KOPT-K1 (cell line): ENCODE results near the gene WDSUB1.

Source experiments
- H3K27ac ChIP-seq: fragments of 200-600 bp; sonication (generic); 2 replicates; pipeline ENCODE4 v1.5.1; 2016; ENCODE audit warnings: antibody characterized with exemption, mild to moderate bottlenecking, low read depth, low read length; ENCODE audit not compliant: poor library complexity, severe bottlenecking
- H3K36me3 ChIP-seq: fragments of 200-600 bp; sonication (generic); 2 replicates; pipeline ENCODE4 v1.5.1; 2017; ENCODE audit warnings: antibody characterized with exemption, mild to moderate bottlenecking, low read length, moderate library complexity; ENCODE audit not compliant: insufficient read depth
- H3K9me3 ChIP-seq: fragments of 200-600 bp; sonication (generic); 2 replicates; pipeline ENCODE4 v1.5.1; 2017; ENCODE audit warnings: antibody characterized with exemption, low read length, mild to moderate bottlenecking; ENCODE audit not compliant: insufficient read depth, poor library complexity, severe bottlenecking

The WDSUB1 gene

GRCh38 chr2:159200498-159200897 is 86.0 kb downstream of the WDSUB1 start:
- H3K36me3 ChIP-seq: no peaks in the 10 kb centered on the region
- H3K27ac ChIP-seq: no peak overlapping the region
- no peaks in the 10 kb centered on the region for H3K9me3 ChIP-seq

- Histone ChIP-seq H3K9me3 (no peaks in the 10 kb centered on the region), H3K36me3 (no peaks in the 10 kb centered on the region), H3K27ac (no peak overlapping the region)
Observed at GRCh38 chr2:159199761-159200465, 86.6 kb downstream of the WDSUB1 start.

- Histone ChIP-seq H3K9me3 (no peaks in the 10 kb centered on the region), H3K27ac (no peak overlapping the region), H3K36me3 (no peaks in the 10 kb centered on the region)
Observed at GRCh38 chr2:159199236-159199635, 87.3 kb downstream of the WDSUB1 start.

GRCh38 chr2:159196393-159196925 is 90.0 kb downstream of the WDSUB1 start:
- Histone ChIP-seq H3K27ac (no peak overlapping the region), H3K36me3 (no peaks in the 10 kb centered on the region), H3K9me3 (no peaks in the 10 kb centered on the region)

- H3K27ac ChIP-seq: no peak overlapping the region
- H3K9me3 ChIP-seq: no peaks in the 10 kb centered on the region
- H3K36me3 ChIP-seq: no peaks in the 10 kb centered on the region
Observed at GRCh38 chr2:159195697-159196096, 90.8 kb downstream of the WDSUB1 start.

GRCh38 chr2:159194241-159194640 is 92.3 kb downstream of the WDSUB1 start:
- no peak overlapping the region for H3K27ac ChIP-seq
- H3K36me3 ChIP-seq: no peaks in the 10 kb centered on the region
- H3K9me3 ChIP-seq: no peaks in the 10 kb centered on the region

GRCh38 chr2:159193791-159194190 is 92.7 kb downstream of the WDSUB1 start:
- no peaks in the 10 kb centered on the region for H3K9me3 ChIP-seq
- no peak overlapping the region for H3K27ac ChIP-seq
- H3K36me3 ChIP-seq: no peaks in the 10 kb centered on the region

GRCh38 chr2:159192371-159192918 is 94.1 kb downstream of the WDSUB1 start:
- no peaks in the 10 kb centered on the region for H3K9me3 ChIP-seq
- no peaks in the 10 kb centered on the region for H3K36me3 ChIP-seq
- H3K27ac ChIP-seq: no peak overlapping the region

- Histone ChIP-seq H3K9me3 (no peaks in the 10 kb centered on the region), H3K27ac (no peak overlapping the region), H3K36me3 (no peaks in the 10 kb centered on the region)
Observed at GRCh38 chr2:159188449-159188848, 98.1 kb downstream of the WDSUB1 start.

- Histone ChIP-seq H3K36me3 (no peaks in the 10 kb centered on the region), H3K9me3 (no peaks in the 10 kb centered on the region), H3K27ac (no peak overlapping the region)
Observed at GRCh38 chr2:159187106-159187505, 99.4 kb downstream of the WDSUB1 start.

GRCh38 chr2:159186462-159186861 is 100.0 kb downstream of the WDSUB1 start:
- Histone ChIP-seq H3K36me3 (no peaks in the 10 kb centered on the region), H3K27ac (no peak overlapping the region), H3K9me3 (no peaks in the 10 kb centered on the region)
